Femur (tissue), 1 donor: Measurements from ENCODE around the gene COX5B.
"Not testable (repeated sequence)": the region's sequence is repeated elsewhere in the genome, so short reads cannot be mapped to it uniquely, and the experiment has no call there.

Experiments
- DNase-seq: peaks from one replicate; pipeline ENCODE4 v3.0.0-alpha.2; 2017

Gene COX5B, protein sequence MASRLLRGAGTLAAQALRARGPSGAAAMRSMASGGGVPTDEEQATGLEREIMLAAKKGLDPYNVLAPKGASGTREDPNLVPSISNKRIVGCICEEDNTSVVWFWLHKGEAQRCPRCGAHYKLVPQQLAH

DNA sequence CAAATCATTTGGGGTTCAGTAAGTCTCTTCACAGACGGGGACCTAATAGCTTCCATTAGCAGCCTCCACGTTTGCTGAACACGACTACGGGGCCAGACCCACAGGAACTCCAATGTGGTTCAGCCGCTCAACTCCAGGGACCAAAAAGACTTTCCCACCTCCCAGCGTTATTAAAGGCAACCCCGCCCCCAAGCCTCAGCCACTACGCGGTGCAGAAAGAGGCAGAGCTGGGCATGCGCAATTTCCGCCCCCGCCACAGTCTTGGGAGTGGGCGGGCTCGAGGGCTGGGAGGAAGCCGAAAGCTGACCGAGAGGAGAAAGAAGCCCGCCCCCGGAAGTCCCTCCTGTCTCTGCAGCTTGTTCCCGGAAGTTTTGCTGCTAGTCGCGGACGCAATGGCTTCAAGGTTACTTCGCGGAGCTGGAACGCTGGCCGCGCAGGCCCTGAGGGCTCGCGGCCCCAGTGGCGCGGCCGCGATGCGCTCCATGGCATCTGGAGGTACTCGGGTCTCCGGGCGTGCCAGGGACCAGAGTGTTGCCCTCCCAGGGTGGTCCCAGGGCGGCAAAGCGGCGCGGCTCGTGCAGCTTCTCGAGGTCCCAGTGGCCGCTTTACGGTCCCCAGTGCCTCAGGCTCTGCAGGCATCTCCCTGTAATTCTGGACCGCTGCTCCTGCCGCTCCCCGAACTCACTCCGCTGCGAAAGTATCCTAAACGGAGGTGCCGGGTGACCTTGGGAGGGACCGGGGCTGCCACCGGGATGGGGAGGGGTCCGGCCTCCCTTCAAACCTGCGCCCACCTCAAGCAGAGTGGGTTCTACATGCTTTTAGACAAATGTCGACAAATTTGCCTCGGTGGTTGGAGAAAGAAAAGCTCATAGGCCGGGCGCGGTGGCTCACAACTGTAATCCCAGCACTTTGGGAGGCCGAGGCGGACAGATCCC, at the start of gene COX5B:
TSS of gene COX5B (plus strand) at position 368 of the 935 bp plus-strand sequence. CDS start at position 393, 25 bp downstream.
- DNase-seq = peak; percentile 99

DNA sequence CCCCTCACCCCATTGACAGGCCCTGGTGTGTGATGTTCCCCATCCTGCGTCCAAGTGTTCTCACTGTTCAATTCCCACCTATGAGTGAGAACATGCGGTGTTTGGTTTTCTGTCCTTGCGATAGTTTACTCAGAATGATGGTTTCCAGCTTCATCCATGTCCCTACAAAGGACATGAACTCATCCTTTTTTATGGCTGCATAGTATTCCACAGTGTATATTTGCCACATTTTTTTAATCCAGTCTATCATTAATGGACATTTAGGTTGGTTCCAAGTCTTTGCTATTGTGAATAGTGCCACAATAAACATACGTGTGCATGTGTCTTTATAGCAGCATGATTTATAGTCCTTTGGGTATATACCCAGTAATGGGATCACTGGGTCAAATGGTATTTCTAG, 49.7 kb upstream of the COX5B start:
- DNase-seq = not testable (repeated sequence)

DNA sequence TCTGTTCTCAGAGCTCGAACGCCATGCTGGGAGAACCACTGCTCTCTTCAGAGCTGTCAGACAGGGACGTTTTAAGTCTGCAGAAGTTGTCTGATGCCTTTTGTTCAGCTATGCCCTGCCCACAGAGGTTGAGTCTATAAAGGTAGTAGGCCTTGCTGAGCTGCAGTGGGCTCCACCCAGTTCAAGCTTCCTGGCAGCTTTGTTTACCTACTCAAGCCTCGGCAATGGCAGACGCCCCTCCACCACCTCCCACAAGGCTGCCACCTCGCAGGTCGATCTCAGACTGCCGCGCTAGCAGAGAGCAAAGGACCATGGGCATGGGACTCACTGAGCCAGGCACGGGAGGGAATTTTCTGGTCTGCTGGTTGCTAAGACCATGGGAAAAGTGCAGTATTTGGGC, 44.3 kb upstream of the COX5B start:
- DNase-seq = not testable (repeated sequence)

DNA sequence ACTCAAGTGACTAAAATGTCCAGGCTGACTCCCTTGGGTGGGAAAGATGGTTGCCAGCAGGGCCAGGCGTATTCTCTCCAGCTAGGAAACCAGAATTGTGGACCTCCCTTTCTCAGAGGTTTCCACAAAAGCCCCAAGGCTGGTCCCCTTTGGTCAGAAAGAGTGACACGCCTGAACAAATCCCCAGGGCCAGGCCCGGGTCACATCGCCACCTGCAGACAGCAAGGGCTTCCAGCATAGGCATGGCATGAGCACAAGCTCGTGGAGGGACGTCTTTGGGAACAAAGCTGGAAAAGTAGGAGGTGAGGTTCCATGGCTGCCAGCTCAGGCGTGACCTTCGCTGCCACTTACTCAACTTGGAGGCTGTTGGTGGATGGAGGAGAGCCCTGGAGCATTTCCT, 40.8 kb upstream of the COX5B start:
- DNase-seq = not testable (repeated sequence)

DNA sequence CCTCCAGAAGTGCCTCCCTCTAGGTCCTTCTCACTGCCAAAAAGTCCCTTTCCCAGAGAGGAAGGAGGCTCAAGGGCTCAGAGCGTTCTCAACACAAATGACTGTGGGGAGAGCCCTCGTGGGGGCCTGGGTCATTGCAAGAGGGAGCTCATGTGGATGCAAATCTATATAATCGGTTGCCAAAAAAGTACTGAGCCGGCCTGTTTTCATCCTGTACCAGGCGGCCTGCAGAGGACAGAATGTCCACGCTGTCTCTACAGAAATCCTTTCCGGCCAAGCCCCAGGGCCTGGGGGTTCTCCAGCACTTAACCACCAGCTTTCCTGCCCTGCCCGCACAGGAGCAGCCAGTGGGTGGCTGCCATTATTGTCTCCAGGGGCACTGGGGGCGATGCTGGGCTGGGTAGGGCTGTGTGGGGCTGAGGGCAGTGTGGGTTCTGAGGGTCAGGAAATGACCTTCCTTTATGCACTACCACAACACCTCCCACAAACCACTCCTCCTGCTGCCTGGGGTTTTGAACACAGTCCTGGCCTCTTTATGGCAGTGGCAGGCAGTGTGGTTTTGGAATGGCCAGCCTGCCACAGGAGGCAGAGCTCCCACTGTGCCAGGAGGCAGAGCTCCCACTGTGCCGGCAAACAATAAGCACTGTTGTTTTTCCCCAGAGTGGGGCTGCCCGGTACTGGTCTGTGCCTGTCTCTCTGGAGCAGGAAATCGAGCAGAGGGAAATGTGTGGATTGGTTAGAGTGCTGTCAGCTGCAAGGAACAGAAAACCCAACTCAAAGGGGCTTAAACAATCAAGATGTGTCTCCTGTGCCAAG, 40.1 kb upstream of the COX5B start:
- not testable (repeated sequence) for DNase-seq

DNA sequence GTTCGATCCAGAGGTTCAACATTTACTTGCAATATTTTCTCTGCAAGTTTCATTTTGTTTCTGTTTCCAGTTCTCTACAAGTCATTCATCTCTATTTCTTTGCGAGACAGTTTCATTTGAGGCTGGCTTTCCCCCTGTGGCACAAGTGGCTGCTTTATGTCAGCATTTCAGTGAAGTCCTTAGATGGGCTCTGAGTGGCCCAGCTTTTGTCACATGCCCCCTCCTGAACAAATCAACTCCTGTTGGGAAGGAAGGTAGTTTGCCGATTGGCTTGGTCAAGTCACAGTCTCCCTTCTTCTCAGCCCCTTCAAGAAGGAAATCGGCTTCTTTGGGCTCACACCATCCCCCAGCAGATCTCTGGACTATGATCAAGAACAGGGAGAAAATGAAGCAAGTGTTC, 37.1 kb upstream of the COX5B start:
- not testable (repeated sequence) for DNase-seq

DNA sequence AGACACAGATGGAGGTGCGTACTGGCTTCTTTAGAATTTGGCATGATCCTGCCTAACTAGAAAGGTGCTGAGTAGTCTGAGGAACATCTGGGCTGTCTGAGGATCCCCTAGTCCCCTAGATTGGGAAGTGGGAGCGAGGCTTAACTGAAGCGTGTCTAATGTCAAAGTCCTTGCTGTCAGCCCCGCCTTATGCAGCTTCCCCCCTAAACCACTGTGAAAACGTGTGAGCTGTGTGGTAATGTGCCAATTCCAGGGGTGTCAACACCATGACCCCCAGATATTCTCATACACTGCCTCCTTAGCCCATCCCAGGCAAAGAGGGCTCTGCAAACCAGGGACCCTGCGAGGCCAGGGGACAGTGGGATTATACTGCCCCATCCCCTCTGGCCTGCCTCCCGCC, 34.0 kb upstream of the COX5B start:
- DNase-seq = not testable (repeated sequence)

- DNase-seq = not testable (repeated sequence)
These were observed 30.1 kb upstream of the COX5B start for GRCh38 chr2:97615746-97616145.

DNA sequence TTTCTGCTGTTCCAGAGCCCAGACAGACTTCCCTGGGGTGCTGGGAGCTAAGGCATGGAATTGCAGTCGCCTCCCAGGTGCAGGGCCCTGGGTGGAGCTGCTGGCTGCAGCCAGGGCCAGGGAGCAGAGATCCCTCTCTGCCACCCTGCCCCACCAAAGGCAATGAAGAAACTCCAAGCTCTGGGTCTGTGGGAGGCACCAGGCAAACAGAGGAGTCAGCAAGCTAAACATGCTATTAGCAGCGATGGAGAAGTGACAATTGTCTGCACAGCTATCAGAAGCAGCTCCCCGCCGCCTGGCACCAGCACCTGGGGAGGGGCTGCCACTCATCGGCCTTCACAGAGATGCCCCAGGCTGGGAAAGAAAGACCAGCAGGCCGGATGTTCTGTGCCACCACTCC, 28.0 kb upstream of the COX5B start:
- no peak for DNase-seq

DNA sequence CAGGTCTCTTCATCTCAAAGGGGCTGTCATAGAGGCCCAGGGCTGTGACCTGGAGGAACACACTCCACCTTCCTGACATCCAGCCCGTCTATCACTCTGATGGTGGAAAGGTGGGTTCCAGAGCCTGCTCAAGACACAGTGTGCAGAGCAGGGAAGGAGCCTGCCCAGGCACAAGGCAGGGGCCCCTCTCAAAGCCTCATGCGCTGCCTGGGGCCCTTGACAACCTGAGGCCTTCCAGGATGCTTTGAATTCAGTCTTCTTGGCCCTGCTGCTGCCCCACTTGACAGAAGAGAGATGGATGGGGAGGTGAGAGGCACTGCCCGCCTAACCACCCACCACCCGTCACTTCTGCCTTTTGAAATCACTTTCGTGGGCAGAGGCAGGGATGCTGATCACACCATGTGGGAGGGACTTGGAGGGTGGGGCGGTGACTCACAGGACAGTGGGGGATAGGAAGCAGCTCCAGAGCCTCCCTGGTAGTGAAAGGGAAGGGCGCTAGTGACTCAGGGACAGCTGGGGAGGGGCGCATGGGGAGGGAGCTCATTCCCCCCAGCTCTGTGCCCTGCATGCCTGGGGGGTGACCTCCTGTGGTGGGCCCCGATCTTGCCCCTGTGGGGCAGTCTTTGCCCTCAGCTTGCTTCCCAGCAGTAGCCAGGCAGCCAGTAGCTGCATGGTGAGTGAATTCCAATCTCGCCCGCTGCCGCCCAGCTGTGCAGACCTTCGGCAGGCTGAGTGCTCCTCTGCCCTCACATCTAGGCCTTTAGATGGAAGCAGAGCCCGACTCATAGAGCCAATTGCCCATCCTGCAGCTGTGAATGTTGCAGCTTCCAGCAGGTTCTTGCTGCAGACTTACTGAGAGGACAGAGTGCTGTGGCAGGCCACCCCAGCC, 26.7 kb upstream of the COX5B start:
- DNase-seq = not testable (repeated sequence)

DNA sequence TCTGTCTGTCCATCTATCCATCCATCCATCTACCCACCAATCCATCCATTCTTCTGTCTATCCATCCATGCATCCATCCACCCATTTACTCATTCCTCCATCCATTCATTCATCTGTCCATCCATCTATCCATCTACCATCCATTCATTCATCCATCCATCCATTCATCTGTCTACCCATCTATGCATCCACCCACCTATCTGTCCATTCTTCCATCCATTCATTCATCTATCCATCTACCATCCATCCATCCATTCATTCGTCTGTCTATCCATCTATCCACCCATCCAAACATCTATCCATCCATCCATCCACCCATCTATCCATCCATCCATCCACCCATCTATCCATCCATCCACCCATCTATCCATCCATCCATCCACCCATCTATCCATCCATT, 25.4 kb upstream of the COX5B start:
- DNase-seq = not testable (repeated sequence)

DNA sequence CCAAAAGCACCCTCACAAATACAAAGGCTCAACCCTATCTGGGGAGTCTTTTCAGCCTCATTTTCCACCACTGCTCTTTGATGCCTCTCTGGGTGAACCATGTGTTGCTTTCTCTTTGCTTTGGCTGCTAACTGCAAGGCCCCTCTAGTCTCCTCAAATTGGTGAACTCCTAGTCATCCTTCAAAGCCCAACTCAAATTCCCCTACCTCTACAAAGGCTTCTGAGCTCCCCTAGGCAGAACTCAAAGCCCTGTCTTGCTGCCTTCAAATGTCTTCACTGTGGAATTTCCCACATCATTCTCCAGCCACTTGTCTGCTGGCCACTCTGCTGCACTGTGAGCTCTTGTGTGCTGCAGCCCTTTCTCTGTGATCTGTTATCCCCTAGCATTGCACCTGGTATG, 22.9 kb upstream of the COX5B start:
- DNase-seq = not testable (repeated sequence)

- not testable (repeated sequence) for DNase-seq
These were observed 20.4 kb upstream of the COX5B start for GRCh38 chr2:97625354-97626048.

GRCh38 chr2:97626049-97626430, 19.8 kb upstream of the COX5B start:
- DNase-seq = not testable (repeated sequence)

GRCh38 chr2:97644023-97644717, 1.7 kb upstream of the COX5B start:
- DNase-seq = no peak

GRCh38 chr2:97645112-97645694, 659 bp upstream of the COX5B start:
- DNase-seq = no peak

GRCh38 chr2:97646977-97647376, 1.1 kb downstream of the COX5B start:
- no peak for DNase-seq

GRCh38 chr2:97651114-97651513, 5.3 kb downstream of the COX5B start:
- no peak for DNase-seq

- no peak for DNase-seq
These were observed 7.6 kb downstream of the COX5B start for GRCh38 chr2:97653473-97653872.

DNA sequence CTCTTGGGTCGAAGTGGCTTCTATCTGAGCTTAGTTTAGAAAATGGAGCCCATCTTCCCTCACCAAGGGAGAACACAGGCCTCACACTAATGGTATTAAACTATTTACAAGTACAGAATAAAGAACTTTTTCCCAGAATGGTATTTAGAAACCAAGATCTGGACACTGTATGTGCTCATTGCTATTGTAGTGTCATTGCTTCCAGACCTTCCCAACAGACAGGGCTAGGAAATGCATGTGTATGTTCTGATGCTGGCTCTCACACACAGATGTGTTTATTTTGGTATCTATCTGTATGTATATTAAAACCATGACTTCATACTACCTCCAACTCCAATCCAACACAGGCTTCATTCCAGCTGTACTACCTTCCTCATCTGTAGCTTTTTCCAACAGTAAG, 8.0 kb downstream of the COX5B start:
- no peak for DNase-seq

DNA sequence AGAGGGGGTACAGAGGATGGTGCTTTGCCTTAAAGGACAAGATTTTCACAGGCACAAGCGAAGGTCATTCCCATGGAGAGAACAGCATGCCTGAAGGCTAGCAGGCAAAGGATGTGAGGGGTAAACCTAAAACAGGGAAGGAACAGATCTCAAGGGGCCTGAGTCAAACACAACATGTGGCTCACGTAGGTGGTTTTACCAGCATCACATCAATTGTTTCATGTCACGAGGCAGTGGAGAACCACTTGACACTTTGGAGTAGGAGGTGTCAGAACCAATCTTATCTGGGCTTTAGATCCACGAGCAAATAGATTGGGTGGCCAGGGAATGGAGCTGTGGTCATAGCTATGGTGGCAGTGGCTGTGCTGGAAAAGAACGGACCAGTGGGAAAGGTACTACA, 8.4 kb downstream of the COX5B start:
- DNase-seq = no peak
